Kidney (tissue), 14 donors: ENCODE measurements around the gene CACNA1E. TPM values are rescaled to one million over a fixed set of nuclear protein-coding genes. Genes with fewer than 3 reads are reported as not detected.
A peak's percentile ranks its signal among the peaks of the same experiment; 100 is the strongest.

ENCODE experiments used
- DNase-seq, 5 donors: peaks; one replicate each; pipeline ENCODE4 v3.0.0-alpha.2; 2013 to 2020
- FAIRE-seq: peaks from 2 replicates; lab custom pipeline; 2012; peaks lifted over from hg19 to GRCh38; lab: Jason Lieb, UNC
- H3K27ac ChIP-seq, 2 donors: one replicate each; pipeline ENCODE4 v1.7.0; 2013; ENCODE audit warnings: low read depth in 2 of 2, low read length in 2 of 2, inconsistent platforms in 1 of 2
- H3K27me3 ChIP-seq: one replicate; pipeline ENCODE4 v1.7.1; 2013; ENCODE audit warnings: low read length, inconsistent platforms; ENCODE audit not compliant: control insufficient read depth, insufficient read depth
- H3K36me3 ChIP-seq, 3 donors: one replicate each; pipeline versions ENCODE4 v1.7.0 to v1.7.1; 2013; ENCODE audit warnings: low read length in 3 of 3, control low read depth in 1 of 3, inconsistent platforms in 1 of 3; ENCODE audit not compliant: insufficient read depth in 3 of 3, control insufficient read depth in 2 of 3
- H3K4me1 ChIP-seq, 3 donors: one replicate each; pipeline versions ENCODE4 v1.7.0 to v1.7.1; 2013; ENCODE audit warnings: low read length in 3 of 3, inconsistent platforms in 1 of 3, low read depth in 1 of 3; ENCODE audit not compliant: control insufficient read depth in 2 of 3, insufficient read depth in 2 of 3
- H3K4me3 ChIP-seq, 3 donors: one replicate each; pipeline versions ENCODE4 v1.7.0 to v1.8.1; 2013; ENCODE audit warnings: low read length in 3 of 3, control low read depth in 1 of 3, inconsistent platforms in 1 of 3
- H3K9ac ChIP-seq, 3 donors: one replicate each; pipeline versions ENCODE4 v1.7.0 to v1.7.1; 2013; ENCODE audit warnings: low read length in 3 of 3, control low read depth in 1 of 3, inconsistent platforms in 1 of 3
- H3K9me3 ChIP-seq, 3 donors: one replicate each; pipeline versions ENCODE4 v1.7.0 to v1.7.1; 2013; ENCODE audit warnings: low read length in 3 of 3, control low read depth in 1 of 3, inconsistent platforms in 1 of 3; ENCODE audit not compliant: control insufficient read depth in 2 of 3, insufficient read depth in 1 of 3
- CTCF ChIP-seq: IDR thresholded peaks from 3 replicates; pipeline ENCODE4 v1.5.1; 2012; ENCODE audit warnings: mild to moderate bottlenecking, moderate library complexity, borderline replicate concordance; ENCODE audit not compliant: insufficient read depth; ENCODE audit errors: extremely low read depth
- intact Hi-C: fragments of 100-400 bp; cut with DNase I; formaldehyde crosslinking; loops from one replicate; pipeline ENCODE4 v1.11.1; 2022
- polyA plus RNA-seq: library from polyadenylated mRNA; stranded (reverse); fragments of 350-450 nt; fragmentation: Illumina TruSeq; extraction: RNeasy Lipid Tissue Mini Kit (QIAGEN cat#74804); gene quantifications from one replicate; pipeline ENCODE4 v1.2.3, GENCODE V29; 2014; ENCODE audit warnings: low read depth, low replicate concordance; ENCODE audit not compliant: insufficient read depth
- total RNA-seq: library from RNA; stranded (reverse); fragmentation: NEBNext Ultra II Directional; extraction: Animal tissue kit (Norgen Biotek cat#: 25700); gene quantifications from one replicate; pipeline ENCODE4 v1.2.1, GENCODE V29; 2021
- donor health status: control.
- donor health status: control.
- donor health status: control.
- donor health status: control.
- donor health status: control.
- donor health status: DM: yes; HTN: yes; CAD: no.
- donor health status: Normal renal cell carcinoma (clear cell type).

Gene CACNA1E
- total and polyA plus RNA-seq, 2 donors from 2014 or later = 0.19 TPM

GRCh38 chr1:181812208-181812607 is 328.9 kb downstream of the CACNA1E start:
- Histone ChIP-seq H3K4me1 (peaks cover 0 to under 1% (median 0%) of the 10 kb centered on the region in 3 donors), H3K27me3 (no peaks in the 10 kb centered on the region), H3K9me3 (no peaks in the 10 kb centered on the region), H3K4me3 (no peak overlapping the region), H3K36me3 (no peaks in the 10 kb centered on the region), H3K27ac (no peak overlapping the region), H3K9ac (no peak overlapping the region)
- intact Hi-C loops = no loop called here
- FAIRE-seq = no peak
- TF ChIP-seq CTCF = no peak
- DNase-seq = no peak

- Histone ChIP-seq H3K9me3 (no peaks in the 10 kb centered on the region), H3K4me3 (no peak overlapping the region), H3K27ac (no peak overlapping the region), H3K27me3 (no peaks in the 10 kb centered on the region), H3K4me1 (peaks cover 0 to 4% (median 0%) of the 10 kb centered on the region in 3 donors), H3K9ac (no peak overlapping the region), H3K36me3 (no peaks in the 10 kb centered on the region)
- no peak for TF ChIP-seq CTCF
- FAIRE-seq = no peak
- no peak for DNase-seq
- intact Hi-C loops = no loop called here
These were observed 329.9 kb downstream of the CACNA1E start for GRCh38 chr1:181813266-181813665.

- no peak overlapping the region for H3K9ac ChIP-seq
- H3K36me3 ChIP-seq = no peaks in the 10 kb centered on the region
- no peaks in the 10 kb centered on the region for H3K27me3 ChIP-seq
- intact Hi-C loops = no loop called here
- TF ChIP-seq CTCF = no peak
- H3K9me3 ChIP-seq = no peaks in the 10 kb centered on the region
- no peak overlapping the region for H3K27ac ChIP-seq
- no peak for DNase-seq
- no peak for FAIRE-seq
- no peak overlapping the region for H3K4me3 ChIP-seq
- peaks cover 0 to 4% (median 0%) of the 10 kb centered on the region in 3 donors for H3K4me1 ChIP-seq
These were observed 333.3 kb downstream of the CACNA1E start for GRCh38 chr1:181816608-181817007.

GRCh38 chr1:181817091-181817490 is 333.8 kb downstream of the CACNA1E start:
- peak in 2 of 5 donors; percentile 9 to 25 for DNase-seq
- H3K27ac ChIP-seq = no peak overlapping the region
- H3K9me3 ChIP-seq = no peaks in the 10 kb centered on the region
- FAIRE-seq = no peak
- H3K27me3 ChIP-seq = no peaks in the 10 kb centered on the region
- H3K4me1 ChIP-seq = peaks cover 0 to 4% (median 0%) of the 10 kb centered on the region in 3 donors
- H3K36me3 ChIP-seq = no peaks in the 10 kb centered on the region
- no peak overlapping the region for H3K9ac ChIP-seq
- no peak overlapping the region for H3K4me3 ChIP-seq
- intact Hi-C loops = no loop called here
- TF ChIP-seq CTCF = no peak
